HG02884 (cell line): ENCODE results near the gene DAPK2.
"Not testable (repeated sequence)": the region's sequence is repeated elsewhere in the genome, so short reads cannot be mapped to it uniquely, and the experiment has no call there.

Experiments used
- ATAC-seq: cut with Tn5 transposase; IDR thresholded peaks from one replicate; pipeline ENCODE4 v1.9.1; 2021; ENCODE audit warnings: mild to moderate bottlenecking, moderate library complexity; ENCODE audit not compliant: unreplicated experiment

Gene DAPK2

DNA sequence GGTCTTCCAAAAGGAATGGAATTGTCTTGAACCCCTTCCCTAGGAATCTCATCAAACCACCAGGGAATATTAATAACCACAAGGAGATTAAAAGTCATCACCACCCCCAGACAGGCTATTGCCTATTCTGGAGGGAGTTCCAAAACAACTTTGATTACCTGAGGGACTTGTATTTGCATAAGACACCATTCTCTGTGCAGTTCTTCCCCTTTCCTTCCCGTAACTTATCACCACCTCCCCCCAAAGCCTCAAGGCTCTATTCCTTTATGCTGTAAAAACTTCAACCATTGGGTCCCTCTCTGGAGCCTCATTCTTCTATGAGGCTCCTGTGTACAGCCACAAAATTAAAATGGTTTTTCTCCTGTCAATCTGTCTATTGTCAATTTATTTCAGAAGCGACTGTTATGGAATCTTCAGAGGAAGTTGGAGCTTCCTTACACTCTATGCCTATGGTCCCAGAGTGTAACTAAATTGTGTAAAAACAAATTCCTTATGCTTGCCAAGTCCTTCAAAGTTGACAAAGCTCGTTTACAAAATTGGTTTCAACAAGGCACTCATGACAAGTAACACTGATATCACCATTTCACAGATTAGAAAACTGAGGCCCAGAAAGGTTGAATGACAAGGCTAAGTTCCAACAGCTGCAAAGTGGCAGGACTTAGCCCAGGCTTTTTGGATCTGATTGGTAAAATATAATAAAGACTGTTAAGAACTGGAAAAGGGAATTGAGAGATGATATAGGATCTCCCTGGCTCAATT lies 144.2 kb downstream of the DAPK2 start:
- ATAC-seq, result no peak

DNA sequence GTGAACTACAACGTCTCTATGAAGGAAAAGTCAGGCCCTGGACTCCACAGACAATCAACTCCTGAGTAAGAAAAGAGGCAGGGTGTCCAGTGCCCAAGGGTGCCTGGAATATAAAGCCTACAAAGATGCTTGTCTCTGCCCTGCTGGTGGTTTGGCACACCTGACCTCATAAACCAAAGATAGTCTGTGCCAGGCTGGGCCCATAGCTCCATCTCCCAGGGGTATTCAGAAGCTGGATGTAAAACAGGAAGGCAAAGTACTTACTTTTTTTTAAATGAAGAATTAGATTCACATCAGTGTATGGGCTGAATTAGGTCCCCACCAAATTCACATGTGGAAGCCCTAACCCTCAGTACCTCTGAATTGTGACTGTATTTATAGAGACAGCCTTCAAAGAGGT lies 146.0 kb downstream of the DAPK2 start:
- no peak for ATAC-seq

DNA sequence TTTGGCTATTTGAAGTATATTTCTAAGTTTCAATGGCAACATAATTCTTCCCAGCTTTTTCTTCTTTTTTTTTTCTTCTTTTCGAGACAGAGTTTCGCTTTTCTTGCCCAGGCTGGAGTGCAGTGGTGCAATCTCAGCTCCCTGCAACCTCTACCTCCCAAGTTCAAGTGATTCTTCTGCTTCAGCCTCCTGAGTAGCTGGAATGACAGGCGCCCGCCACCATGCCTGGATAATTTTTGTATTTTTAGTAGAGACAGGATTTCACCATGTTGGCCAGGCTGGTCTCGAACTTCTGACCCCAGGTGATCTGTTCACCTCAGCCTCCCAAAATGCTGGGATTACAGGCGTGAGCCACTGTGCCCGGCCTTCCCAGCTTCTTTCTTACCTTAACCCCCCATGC lies 146.7 kb downstream of the DAPK2 start:
- not testable (repeated sequence) for ATAC-seq

DNA sequence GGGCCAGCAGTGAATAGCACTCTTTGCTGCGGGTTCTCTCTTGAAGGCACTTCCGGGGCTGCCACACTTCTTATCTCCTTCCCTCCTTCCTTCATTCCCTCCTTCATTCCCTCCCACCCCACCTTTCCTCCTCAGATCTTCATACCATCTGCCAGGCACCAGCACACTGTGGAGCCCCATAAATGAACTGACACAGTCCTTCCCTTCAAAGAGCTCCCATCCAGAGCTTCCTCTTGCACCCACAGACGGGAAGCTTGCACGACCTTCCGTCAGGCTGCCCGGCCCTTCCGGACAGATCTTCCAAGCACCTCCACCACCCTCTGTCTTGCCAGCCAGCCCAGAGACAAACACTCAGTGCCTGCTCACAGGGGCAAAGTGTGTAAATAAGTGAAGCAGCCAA lies 147.1 kb downstream of the DAPK2 start:
- ATAC-seq, result no peak

DNA sequence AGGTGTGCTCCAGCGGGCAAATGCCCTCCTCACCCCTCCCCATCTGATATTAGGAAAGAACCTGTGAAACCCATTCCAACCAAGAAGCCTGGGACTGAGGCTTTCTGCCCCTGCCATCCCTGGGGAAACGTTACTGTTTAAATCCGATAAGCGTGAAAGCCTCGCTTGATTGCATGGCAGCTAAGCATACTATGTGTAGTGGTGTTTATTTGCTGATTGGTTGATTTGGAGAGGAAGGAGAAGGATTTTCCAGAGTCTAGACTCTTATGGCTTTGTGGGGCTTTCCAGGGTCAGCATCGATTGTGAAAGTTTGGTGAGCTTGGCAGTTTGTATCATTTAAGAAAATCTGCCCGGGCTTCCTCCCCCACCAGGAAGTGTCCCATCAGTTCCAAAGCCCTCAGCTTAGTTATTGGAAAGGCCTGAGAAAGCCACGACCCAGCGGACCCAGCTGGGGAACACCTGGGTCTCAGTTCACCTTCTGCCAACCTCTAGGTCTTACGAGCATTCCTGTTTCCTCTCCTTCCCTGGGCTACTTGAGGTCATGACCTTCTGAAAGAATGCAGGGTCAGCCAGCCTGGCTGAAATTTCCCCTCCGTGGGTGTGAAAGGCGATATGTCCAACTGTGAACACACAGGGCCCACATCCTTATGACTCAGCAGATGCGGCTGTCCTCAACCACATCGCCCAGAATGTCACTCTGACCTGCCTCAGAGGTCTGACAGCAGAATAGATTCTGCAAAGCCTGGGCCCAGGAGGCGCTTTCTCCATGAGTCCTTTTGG lies 149.8 kb downstream of the DAPK2 start:
- peak; percentile 71 for ATAC-seq

DNA sequence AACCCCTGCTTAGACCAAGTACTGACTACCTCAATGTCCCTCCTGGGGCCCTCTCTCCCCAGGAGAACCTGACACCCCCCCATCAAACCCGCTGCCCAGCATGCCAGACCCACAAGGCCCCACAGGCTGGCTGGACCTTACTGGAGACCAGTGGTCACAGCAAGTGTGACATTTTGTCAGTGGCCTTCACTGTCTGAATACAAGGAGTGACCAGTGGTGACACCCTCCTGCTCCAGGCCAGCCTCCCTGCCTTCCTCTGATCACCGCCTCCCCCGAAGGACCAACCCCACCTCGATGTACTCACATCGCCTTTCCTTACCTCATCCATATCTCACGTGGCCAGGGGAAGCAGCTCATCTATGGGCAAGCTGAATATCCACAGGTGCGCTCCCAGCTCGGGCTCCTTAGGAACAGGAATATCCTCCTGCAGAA lies 150.5 kb downstream of the DAPK2 start:
- no peak for ATAC-seq

DNA sequence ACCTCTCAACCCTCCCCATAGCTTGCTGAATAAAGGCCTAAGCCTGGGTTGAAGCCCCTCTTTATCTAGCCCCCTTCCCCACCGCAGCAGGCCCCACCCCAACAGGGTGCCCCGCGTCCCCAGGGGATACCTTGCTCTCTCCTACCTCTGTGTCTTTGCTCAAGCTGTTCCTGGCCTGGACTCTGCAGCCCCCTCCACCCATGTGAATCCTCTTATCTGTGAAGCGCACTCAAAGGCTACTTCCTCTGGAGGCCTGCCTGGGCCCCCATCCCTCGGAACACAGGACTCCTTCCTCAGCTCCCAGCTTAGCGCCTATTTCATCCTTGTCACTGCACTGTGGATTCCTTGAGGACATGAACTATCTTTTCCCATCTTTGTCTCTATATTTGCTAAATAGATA lies 151.1 kb downstream of the DAPK2 start:
- ATAC-seq, result no peak

DNA sequence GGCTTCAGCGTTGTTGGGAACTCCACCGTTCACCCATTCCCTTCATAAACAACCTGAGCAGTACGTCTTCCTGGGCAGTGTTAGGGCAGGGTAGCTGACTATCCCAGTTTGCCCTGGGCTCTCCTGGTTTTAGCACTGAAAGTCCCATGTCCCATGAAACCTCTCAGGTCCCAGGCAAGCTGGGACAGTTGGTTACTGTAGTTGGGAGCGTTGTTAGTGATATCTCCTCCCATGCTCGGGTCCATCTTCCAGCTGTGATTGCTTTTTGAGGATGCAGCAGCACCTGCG lies 151.7 kb downstream of the DAPK2 start:
- no peak for ATAC-seq

DNA sequence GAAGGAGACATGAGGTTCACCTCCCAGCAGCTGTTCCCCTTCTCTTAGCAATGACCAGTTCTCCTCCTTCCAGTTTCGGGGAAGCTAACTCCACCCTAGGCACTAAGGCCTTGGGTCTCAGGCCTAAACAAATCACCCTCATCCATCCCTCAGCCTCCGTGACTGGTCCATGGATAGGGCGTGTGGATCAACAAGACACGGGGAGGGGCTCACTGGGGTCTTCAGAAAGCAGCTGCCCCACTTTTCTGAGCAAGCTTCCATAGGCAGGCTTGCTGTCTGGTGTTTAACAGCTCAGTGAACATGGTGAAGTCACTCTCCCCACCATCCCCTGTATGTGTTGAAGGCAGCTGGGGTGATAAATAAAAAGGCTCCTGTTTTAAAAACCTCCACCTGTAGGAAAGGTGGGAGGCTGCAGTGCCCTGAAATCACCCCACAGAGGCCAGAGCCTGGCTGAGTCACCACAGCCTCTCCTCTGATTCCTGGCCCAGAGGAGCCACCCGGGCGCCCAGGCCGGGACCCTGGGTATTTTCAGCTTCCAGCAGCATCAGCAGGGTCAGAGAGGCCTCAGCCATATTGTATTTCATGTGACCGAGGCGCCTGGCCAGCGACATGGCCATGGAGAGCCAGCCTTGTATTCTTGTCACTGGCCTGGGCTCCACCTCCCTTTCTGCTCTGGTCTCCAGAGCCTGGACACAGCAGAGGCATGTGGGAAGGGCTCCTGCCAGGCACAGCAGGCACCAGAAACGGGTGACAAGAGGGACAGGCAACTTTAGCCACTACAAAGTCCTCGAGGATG lies 152.2 kb downstream of the DAPK2 start:
- ATAC-seq, result no peak

DNA sequence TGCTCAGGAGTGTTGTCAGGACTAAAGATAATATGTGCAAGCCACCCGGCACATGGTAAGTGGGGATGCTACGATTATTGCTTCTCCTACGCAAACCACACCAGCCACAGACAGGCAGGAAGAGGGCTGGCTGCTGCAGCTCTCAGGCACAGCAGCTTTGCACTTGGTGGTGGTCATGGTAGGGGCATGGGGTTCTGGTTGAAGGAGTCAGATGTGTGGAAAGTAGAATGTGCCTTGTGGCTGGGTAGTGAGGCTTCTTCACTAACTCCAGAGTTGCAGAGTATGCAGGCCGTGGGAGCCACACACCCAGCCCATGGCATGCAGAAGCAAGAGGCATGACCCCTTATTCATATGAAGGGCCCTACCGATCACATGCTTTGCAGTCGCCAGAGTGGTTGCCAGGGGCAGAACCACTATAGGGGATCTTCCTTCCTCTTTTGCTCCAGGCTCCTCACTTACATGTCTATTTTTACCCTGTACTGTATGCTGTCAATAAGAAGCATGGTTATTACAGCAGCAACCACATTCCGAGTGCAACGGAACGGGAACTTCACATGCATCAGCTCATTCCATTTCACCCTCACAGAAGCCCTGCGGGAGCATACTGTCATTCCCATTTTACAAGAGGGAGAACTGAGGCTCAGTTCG lies 153.4 kb downstream of the DAPK2 start:
- ATAC-seq, result no peak

DNA sequence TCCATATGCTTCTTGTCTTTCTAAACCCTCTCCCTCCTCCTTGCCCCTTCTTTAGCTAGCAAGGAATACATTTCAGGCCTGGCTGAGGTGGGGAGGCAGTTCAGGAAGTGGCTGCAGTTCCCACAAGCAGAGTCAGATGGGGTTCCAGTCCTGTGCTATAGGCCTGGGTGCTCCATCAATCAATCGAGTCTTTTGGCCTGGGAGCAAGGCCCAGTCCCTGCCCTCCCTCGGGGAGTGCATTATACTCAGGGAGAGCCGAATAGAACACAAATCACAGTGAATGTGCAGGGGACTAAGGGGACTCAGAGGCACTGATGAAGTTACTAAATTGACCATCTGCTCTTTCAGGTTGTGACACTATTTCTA lies 154.5 kb downstream of the DAPK2 start:
- no peak for ATAC-seq

DNA sequence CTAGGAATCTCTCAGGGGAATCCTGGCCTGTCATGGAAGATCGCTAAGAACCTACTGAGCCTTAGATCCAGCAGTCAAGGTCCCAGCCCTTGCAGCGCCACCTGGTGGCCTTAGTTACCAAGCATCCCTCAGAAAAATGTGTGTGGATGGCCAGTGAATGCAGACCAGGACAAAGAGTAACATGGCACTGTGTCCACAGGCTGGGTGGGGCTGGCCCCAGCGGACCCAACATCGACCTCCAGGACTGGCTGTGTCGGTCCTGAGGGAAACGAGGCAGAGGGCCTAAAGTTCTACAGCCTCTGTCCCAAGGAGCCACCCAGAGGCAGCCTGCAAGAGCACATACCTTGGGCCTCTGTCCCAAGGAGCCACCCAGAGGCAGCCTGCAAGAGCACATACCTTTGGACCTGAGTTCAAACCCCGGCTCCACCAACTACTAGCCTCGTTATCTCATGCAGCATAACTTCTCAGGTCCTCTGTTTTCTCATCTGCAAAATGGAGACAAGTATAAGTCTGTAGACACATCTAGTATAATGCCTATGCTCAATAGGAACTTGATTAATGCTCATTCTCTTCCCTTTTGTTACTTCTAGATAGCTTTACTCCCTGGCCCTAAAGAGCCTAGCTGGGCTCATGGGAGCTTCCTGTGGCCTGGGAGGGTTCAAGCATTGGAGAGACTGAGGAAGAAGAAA lies 155.1 kb downstream of the DAPK2 start:
- ATAC-seq, result no peak

DNA sequence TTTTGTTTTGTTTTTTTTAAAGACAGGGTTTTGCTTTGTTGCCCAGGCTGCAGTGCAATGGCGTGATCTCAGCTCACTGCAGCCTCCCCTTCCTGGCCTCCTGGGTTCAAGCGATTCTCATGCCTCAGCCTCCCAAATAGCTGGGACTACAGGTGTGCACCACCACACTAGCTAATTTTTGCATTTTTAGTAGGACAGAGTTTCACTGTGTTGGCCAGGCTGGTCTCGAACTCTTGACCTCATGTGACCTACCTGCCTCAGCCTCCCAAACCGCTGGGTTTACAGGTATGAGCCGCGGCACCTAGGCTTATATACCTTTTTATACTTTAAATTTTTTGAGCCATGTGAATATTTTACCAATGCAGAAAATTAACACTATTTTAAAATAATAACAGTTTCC lies 155.7 kb downstream of the DAPK2 start:
- ATAC-seq, result no peak

DNA sequence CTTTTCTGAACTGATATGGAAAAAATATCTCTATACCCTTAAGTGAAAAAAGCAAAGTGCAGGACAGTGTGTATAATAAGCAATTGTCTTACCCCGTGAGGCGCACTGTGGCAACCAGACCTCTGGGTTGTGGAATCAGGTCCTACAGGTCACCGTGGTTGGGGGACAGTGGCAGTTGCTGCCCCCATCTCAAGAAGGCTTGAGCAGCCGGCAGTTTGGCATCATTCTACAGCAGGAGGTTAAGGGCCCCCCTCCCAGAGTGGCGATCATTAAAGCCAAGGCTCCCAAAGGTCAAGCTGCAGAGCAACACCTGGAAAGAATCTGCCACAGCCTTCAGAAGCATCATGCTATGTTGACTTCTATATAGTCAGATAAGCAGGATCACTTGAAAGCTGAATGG lies 156.5 kb downstream of the DAPK2 start:
- no peak for ATAC-seq

DNA sequence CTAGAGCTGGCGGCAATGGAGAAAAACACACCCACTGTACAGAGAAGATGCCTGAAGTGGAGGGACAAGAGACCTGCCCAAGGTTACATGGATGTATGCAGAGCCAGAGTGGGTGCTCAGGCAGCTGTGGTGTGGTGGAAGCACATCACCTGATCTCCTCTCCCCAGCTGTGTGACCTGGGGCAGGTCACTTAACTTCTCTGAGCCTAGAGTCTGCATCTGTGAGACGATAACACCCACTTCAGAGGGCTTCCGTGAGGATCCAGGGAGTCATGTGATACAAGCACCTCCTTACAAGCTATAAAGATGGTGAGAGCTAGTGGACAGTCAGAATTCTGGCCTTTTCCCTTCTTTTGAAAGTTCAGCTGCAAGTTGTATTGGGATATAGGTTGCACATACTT lies 157.5 kb downstream of the DAPK2 start:
- no peak for ATAC-seq

DNA sequence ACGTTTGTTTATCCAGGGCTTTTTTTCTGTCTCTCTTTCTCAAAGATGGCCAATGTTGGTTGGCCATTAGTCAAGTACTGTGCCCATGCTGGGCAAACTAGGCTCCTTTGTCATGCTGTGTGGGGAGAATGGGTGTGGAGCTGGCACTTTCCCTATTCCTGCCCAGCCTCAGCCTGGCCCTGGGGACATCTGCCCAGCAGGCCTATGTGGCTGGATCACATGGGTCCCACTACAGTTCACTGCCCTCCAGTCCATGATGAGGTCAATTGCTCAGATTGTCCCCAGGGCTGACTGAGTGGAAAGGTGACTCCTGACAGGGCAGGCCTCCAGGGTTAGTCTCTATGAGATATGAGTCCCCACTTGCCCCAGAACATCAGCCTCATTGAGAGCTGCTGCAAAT lies 158.1 kb downstream of the DAPK2 start:
- no peak for ATAC-seq

DNA sequence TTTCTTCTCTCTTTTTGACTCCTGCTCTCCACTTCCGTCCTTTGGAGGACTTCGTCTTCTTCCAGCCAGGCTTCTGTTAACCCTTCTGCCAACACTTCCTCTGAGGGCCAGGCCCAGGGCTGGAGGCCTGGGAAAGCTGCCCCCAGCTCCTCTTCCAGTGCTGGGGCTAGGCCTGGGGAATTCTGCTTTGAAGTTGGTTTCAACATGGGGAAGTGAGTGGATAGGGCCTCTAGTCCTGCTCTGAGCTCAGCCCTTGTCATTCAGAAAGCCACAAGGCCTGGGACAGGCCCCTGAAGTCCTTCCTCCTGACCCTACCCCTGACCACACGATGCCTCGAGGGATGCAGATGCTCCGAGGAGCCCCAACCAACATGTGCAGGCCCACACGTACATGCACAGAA lies 158.7 kb downstream of the DAPK2 start:
- ATAC-seq, result no peak

DNA sequence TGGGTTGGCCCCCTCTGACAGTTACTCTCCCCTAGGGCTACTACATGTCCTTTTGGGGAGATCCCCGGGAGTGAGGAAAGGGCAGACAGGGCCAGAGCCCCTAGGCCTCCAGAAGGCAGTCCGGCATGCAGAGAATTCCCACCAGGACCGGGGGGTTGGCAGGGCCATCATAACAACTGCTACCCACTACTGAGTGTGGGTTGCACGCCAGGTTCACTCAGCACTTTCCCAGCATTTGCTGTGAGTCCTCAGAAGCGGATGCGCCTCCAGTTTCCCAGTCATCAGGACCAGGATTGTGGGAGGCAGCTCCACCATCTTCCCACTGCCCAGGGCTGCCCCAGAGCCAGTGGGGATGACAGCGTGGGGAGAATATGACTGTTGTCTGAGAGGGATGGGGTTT lies 161.3 kb downstream of the DAPK2 start:
- no peak for ATAC-seq

DNA sequence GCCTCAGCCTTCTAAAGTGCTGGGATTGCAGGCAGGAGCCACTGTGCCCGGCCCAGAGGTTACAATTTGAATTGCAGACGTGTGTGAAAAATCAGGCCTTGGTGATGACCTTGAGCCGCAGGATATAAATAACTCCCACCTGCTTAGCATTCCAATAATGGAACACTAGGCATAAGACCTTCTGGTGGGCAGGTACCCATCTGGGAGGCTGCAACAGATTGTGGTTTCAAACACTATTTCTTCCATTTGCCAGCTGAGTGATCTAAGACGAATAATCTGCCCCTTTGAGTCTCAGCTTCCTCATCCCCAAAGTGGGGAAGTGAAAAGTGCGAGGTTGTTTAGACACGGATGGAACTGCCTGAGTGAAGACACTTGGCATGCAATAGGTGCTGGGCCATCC lies 164.9 kb downstream of the DAPK2 start:
- no peak for ATAC-seq

DNA sequence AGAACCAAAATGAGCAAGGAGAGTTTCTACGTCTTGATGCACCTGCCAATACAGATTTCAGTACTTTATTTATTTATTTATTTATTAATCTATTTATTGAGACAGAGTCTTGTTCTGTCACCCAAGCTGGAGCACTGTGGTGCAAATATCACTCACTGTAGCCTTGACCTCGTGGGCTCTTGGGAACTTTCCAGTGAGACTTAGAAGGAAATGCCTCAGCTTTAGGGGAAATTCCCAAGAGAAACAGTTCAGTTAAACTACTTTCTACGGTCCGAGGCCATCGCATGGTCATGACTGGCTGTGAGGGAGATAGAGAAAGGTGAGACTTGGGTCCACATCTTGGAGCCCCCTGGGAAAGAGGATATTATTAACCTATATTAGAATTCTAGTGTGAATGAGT lies 165.5 kb downstream of the DAPK2 start:
- ATAC-seq, result no peak

DNA sequence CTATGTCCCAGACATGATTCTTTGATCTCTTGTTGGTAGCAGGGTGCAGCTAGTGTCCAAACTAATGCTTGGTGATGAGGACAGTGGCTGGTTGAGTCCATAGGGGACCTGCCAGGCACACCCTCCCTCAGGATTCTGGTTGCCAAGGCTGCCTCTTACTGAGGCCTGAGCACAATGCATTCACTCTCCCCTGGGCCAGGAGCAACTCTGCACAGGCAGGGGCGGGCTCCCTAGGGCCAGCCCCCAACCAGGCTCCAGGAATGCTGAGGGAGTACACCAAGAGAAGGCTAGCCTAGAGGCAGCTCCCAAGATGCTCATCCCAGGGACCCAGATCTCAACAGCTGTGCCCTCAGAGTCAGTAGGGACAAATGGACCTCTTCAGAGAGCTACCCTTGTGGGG lies 166.3 kb downstream of the DAPK2 start:
- no peak for ATAC-seq
